HepG2 (cell line): ENCODE data around the gene RAB40C. TPM values are rescaled to one million over a fixed set of nuclear protein-coding genes. Genes with fewer than 3 reads are reported as not detected.

Source experiments
- E2F1 ChIP-seq: sonication (generic); formaldehyde crosslinking; IDR thresholded peaks from 2 replicates; pipeline ENCODE4 v1.5.0; 2020; ENCODE audit warnings: missing genetic modification reagents
- HMG20A ChIP-seq: IDR thresholded peaks from 2 replicates; pipeline ENCODE4 v1.6.1; 2016; ENCODE audit warnings: borderline replicate concordance
- HOXA5 ChIP-seq: sonication (generic); formaldehyde crosslinking; IDR thresholded peaks from 2 replicates; pipeline ENCODE4 v1.4.0; 2020; ENCODE audit warnings: missing genetic modification reagents
- NFE2L2 ChIP-seq: fragments of 150-350 bp; IDR thresholded peaks from 2 replicates; pipeline ENCODE4 v1.6.1; 2014; ENCODE audit warnings: low read length
- RBM22 ChIP-seq: fragments of 200-400 bp; formaldehyde crosslinking; optimal IDR thresholded peaks from 2 replicates; pipeline ENCODE3; 2017; ENCODE audit warnings: mild to moderate bottlenecking, low read length, moderate library complexity
- RFX5 ChIP-seq: IDR thresholded peaks from 2 replicates; pipeline ENCODE4 v1.6.1; 2011; ENCODE audit warnings: low read depth, low read length, improper control_type of control experiment
- SAFB2 ChIP-seq: sonication (generic); formaldehyde crosslinking; IDR thresholded peaks from 2 replicates; pipeline ENCODE4 v1.5.1; 2020; ENCODE audit warnings: missing genetic modification reagents, low read depth, mild to moderate bottlenecking, borderline replicate concordance
- SMARCC2 ChIP-seq: fragments of 450-650 bp; IDR thresholded peaks from 2 replicates; pipeline ENCODE4 v1.6.1; 2017; ENCODE audit warnings: antibody characterized with exemption, mild to moderate bottlenecking
- ZNF274 ChIP-seq: sonication (generic); formaldehyde crosslinking; IDR thresholded peaks from 2 replicates; pipeline ENCODE4 v1.5.1; 2020; ENCODE audit warnings: mild to moderate bottlenecking, missing genetic modification reagents
- ZNF326 ChIP-seq: sonication (generic); formaldehyde crosslinking; IDR thresholded peaks from 2 replicates; pipeline ENCODE4 v1.4.0; 2020; ENCODE audit warnings: missing genetic modification reagents, borderline replicate concordance
- ZNF441 ChIP-seq: sonication (generic); formaldehyde crosslinking; IDR thresholded peaks from 2 replicates; pipeline ENCODE4 v1.7.0; 2021; ENCODE audit warnings: missing genetic modification reagents, borderline replicate concordance
- ZNF484 ChIP-seq: sonication (generic); formaldehyde crosslinking; IDR thresholded peaks from 2 replicates; pipeline ENCODE4 v1.5.1; 2020; ENCODE audit warnings: mild to moderate bottlenecking, low read depth, missing genetic modification reagents, borderline replicate concordance
- ZNF557 ChIP-seq: sonication (generic); formaldehyde crosslinking; IDR thresholded peaks from 2 replicates; pipeline ENCODE4 v1.4.0; 2020; ENCODE audit warnings: missing genetic modification reagents
- ZNF609 ChIP-seq: sonication (generic); formaldehyde crosslinking; IDR thresholded peaks from 2 replicates; pipeline ENCODE4 v1.4.0; 2020; ENCODE audit warnings: mild to moderate bottlenecking, missing genetic modification reagents, borderline replicate concordance
- ZNF761 ChIP-seq: sonication (generic); formaldehyde crosslinking; conservative IDR thresholded peaks from 2 replicates; pipeline ENCODE4 v1.4.0; 2020; ENCODE audit warnings: mild to moderate bottlenecking, missing genetic modification reagents
- ZNF766 ChIP-seq: sonication (generic); formaldehyde crosslinking; IDR thresholded peaks from 2 replicates; pipeline ENCODE4 v1.5.0; 2020; ENCODE audit warnings: missing genetic modification reagents, borderline replicate concordance
- ZNF768 ChIP-seq: sonication (generic); formaldehyde crosslinking; IDR thresholded peaks from 2 replicates; pipeline ENCODE4 v1.4.0; 2020; ENCODE audit warnings: missing genetic modification reagents
- polyA plus RNA-seq, 8 experiments: library from polyadenylated mRNA; depleted of rRNA in 3 of 8; stranded (reverse) in 7 of 8; unstranded in 1 of 8; fragments of >200 nt; fragmentation: Illumina TruSeq in 4 of 8; extraction: Trizol in 4 of 8; gene quantifications; 2 replicates each; pipeline versions ENCODE4 v1.2.1 to v1.2.3, GENCODE V29; 2011 to 2016; ENCODE audit warnings: low read depth in 4 of 8, missing spikeins in 1 of 8, mixed read lengths in 1 of 8; ENCODE audit not compliant: insufficient read depth in 1 of 8
- total RNA-seq, 5 experiments: library from RNA; depleted of rRNA; stranded (reverse); fragments of >200 nt; fragmentation: Illumina TruSeq; extraction: Trizol; gene quantifications; 2 replicates each; pipeline ENCODE4 v1.2.3, GENCODE V29; 2016; ENCODE audit warnings: low read depth in 1 of 5
- TF ChIP-seq, protein P1 (sequence below): sonication (generic); formaldehyde crosslinking; IDR thresholded peaks from 2 replicates; pipeline ENCODE4 v1.5.0; 2020; ENCODE audit warnings: mild to moderate bottlenecking, missing genetic modification reagents, moderate library complexity
- TF ChIP-seq, protein P2 (sequence below): sonication (generic); formaldehyde crosslinking; IDR thresholded peaks from 2 replicates; pipeline ENCODE4 v1.4.0; 2020; ENCODE audit warnings: missing genetic modification reagents

RAB40C gene
- total and polyA plus RNA-seq, 2 of the 13 experiments (the other 11 are each of a cell fraction or from before 2014, with no cell fraction given): 7.7 to 11.5 TPM

GRCh38 chr16:585351-585750 is 4.5 kb upstream of the RAB40C start (continued):
- TF ChIP-seq ZNF609 (CRISPR knock-in tag): no peak
- no peak for TF ChIP-seq ZNF441 (CRISPR knock-in tag)
- TF ChIP-seq RBM22: no peak
- TF ChIP-seq E2F1: no peak
- TF ChIP-seq HOXA5 (CRISPR knock-in tag): no peak
- TF ChIP-seq NFE2L2: no peak
- TF ChIP-seq ZNF484 (CRISPR knock-in tag): no peak
- TF ChIP-seq, protein P1, sequence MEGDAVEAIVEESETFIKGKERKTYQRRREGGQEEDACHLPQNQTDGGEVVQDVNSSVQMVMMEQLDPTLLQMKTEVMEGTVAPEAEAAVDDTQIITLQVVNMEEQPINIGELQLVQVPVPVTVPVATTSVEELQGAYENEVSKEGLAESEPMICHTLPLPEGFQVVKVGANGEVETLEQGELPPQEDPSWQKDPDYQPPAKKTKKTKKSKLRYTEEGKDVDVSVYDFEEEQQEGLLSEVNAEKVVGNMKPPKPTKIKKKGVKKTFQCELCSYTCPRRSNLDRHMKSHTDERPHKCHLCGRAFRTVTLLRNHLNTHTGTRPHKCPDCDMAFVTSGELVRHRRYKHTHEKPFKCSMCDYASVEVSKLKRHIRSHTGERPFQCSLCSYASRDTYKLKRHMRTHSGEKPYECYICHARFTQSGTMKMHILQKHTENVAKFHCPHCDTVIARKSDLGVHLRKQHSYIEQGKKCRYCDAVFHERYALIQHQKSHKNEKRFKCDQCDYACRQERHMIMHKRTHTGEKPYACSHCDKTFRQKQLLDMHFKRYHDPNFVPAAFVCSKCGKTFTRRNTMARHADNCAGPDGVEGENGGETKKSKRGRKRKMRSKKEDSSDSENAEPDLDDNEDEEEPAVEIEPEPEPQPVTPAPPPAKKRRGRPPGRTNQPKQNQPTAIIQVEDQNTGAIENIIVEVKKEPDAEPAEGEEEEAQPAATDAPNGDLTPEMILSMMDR (CRISPR knock-in tag): peak; percentile 64
- TF ChIP-seq HMG20A (CRISPR knock-in tag): no peak
- TF ChIP-seq ZNF274 (CRISPR knock-in tag): no peak
- TF ChIP-seq ZNF557: no peak
- TF ChIP-seq SAFB2 (CRISPR knock-in tag): no peak
- TF ChIP-seq, protein P2, sequence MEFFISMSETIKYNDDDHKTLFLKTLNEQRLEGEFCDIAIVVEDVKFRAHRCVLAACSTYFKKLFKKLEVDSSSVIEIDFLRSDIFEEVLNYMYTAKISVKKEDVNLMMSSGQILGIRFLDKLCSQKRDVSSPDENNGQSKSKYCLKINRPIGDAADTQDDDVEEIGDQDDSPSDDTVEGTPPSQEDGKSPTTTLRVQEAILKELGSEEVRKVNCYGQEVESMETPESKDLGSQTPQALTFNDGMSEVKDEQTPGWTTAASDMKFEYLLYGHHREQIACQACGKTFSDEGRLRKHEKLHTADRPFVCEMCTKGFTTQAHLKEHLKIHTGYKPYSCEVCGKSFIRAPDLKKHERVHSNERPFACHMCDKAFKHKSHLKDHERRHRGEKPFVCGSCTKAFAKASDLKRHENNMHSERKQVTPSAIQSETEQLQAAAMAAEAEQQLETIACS (CRISPR knock-in tag): no peak
- no peak for TF ChIP-seq ZNF761 (CRISPR knock-in tag)
- TF ChIP-seq ZNF768: peak; percentile 54; the same call in 1 of the 2 replicates
- no peak for TF ChIP-seq ZNF766 (CRISPR knock-in tag)
- no peak for TF ChIP-seq SMARCC2
- peak; percentile 62; the same call in 1 of the 2 replicates for TF ChIP-seq ZNF326 (CRISPR knock-in tag)
- TF ChIP-seq RFX5: peak; percentile 9; the same call in 1 of the 2 replicates
